ENCODE data around the gene HEATR1. TPM values are rescaled to one million over a fixed set of nuclear protein-coding genes. Genes with fewer than 3 reads are reported as not detected.

Gene HEATR1
- polyA plus RNA-seq, 1 of the 3 experiments (the other 2 are of a cell fraction), result 10.6 TPM

- Histone ChIP-seq H3K9me3 (no peaks in the 10 kb centered on the region), H3K36me3 (replicated peaks in 1 of 2; ENCODE audit: control insufficient read depth in 1 of 2, insufficient read depth in 2 of 2, low read length in 1 of 2) (no peaks in the 10 kb centered on the region), H3K4me2 (no peak overlapping the region), H3F3A (replicated peaks; ENCODE audit: insufficient read depth) (no peaks in the 10 kb centered on the region), H3K9ac (no peak overlapping the region), H3K4me3 (ENCODE audit: low read depth in 2 of 2, low read length in 1 of 2) (no peak overlapping the region), H3K4me1 (ENCODE audit: control insufficient read depth in 1 of 2, insufficient read depth in 2 of 2, low read depth in 1 of 2, low read length in 1 of 2) (peaks cover 0 to 3% of the 10 kb centered on the region in 2 experiments; a peak in 2 of 4 replicates), H3K9me2 (no peaks in the 10 kb centered on the region), H3K79me2 (ENCODE audit: insufficient read depth) (no peaks in the 10 kb centered on the region), H3K27me3 (ENCODE audit: insufficient read depth) (no peaks in the 10 kb centered on the region), H2AFZ (ENCODE audit: low read depth) (no peak overlapping the region), H3K27ac (ENCODE audit: low read depth in 2 of 2, low read length in 1 of 2) (no peak overlapping the region), H4K20me1 (ENCODE audit: insufficient read depth) (no peaks in the 10 kb centered on the region)
- WGBS (ENCODE audit: low lambda C conversion rate), result 79% methylated on average over 8 of the region's 8 CpGs
- no peak for DNase-seq
- TF ChIP-seq TEAD4 (IDR thresholded peaks at IDR 0.05; ENCODE audit: borderline replicate concordance, insufficient read depth), result no peak
- TF ChIP-seq CTCF (IDR thresholded peaks at IDR 0.05), result no peak
- no peak for TF ChIP-seq MEF2A (IDR thresholded peaks at IDR 0.05; ENCODE audit: borderline replicate concordance, low read depth)
- TF ChIP-seq TCF12 (IDR thresholded peaks at IDR 0.05), result no peak
- no peak for TF ChIP-seq RCOR1 (IDR thresholded peaks at IDR 0.05; ENCODE audit: low read length)
- ChIA-PET POLR2A (no interaction called here), CTCF (no interaction called here)
These were observed 94.5 kb downstream of the HEATR1 start for GRCh38 chr1:236509647-236510401.

- Histone ChIP-seq H3K4me2 (no peak overlapping the region), H3K27me3 (ENCODE audit: insufficient read depth) (no peaks in the 10 kb centered on the region), H4K20me1 (ENCODE audit: insufficient read depth) (no peaks in the 10 kb centered on the region), H3K36me3 (replicated peaks in 1 of 2; ENCODE audit: control insufficient read depth in 1 of 2, insufficient read depth in 2 of 2, low read length in 1 of 2) (no peaks in the 10 kb centered on the region), H3K9ac (no peak overlapping the region), H3K4me1 (ENCODE audit: control insufficient read depth in 1 of 2, insufficient read depth in 2 of 2, low read depth in 1 of 2, low read length in 1 of 2) (peaks cover 0 to 3% of the 10 kb centered on the region in 2 experiments; a peak in 2 of 4 replicates), H3K9me2 (no peaks in the 10 kb centered on the region), H3K4me3 (ENCODE audit: low read depth in 2 of 2, low read length in 1 of 2) (no peak overlapping the region), H3K27ac (ENCODE audit: low read depth in 2 of 2, low read length in 1 of 2) (no peak overlapping the region), H3K9me3 (no peaks in the 10 kb centered on the region), H3K79me2 (ENCODE audit: insufficient read depth) (no peaks in the 10 kb centered on the region), H2AFZ (ENCODE audit: low read depth) (no peak overlapping the region), H3F3A (replicated peaks; ENCODE audit: insufficient read depth) (no peaks in the 10 kb centered on the region)
- DNase-seq, result no peak
- ChIA-PET POLR2A (no interaction called here), CTCF (no interaction called here)
- WGBS (ENCODE audit: low lambda C conversion rate), result 95% methylated on average over 1 of the region's 1 CpG
- no peak for TF ChIP-seq FOXJ3 (CRISPR knock-in tag; IDR thresholded peaks at IDR 0.05)
- TF ChIP-seq CTCF (IDR thresholded peaks at IDR 0.05), result no peak
- TF ChIP-seq ZBTB33 (IDR thresholded peaks at IDR 0.05; ENCODE audit: borderline replicate concordance, low read depth), result no peak
- TF ChIP-seq USF2 (IDR thresholded peaks at IDR 0.05; ENCODE audit: borderline replicate concordance, low read depth, low read length), result no peak
- no peak for TF ChIP-seq FOSL2 (IDR thresholded peaks at IDR 0.05; ENCODE audit: borderline replicate concordance, low read depth)
- TF ChIP-seq YY1 (IDR thresholded peaks at IDR 0.05; ENCODE audit: low read depth), result no peak
- no peak for TF ChIP-seq ELF1 (IDR thresholded peaks at IDR 0.05)
- no peak for TF ChIP-seq TEAD4 (IDR thresholded peaks at IDR 0.05; ENCODE audit: borderline replicate concordance, insufficient read depth)
- no peak for TF ChIP-seq RAD21 (IDR thresholded peaks at IDR 0.05; ENCODE audit: low read length)
- no peak for TF ChIP-seq RFX5 (IDR thresholded peaks at IDR 0.05; ENCODE audit: low read length)
- no peak for TF ChIP-seq GATA2 (CRISPR knock-in tag; IDR thresholded peaks at IDR 0.05)
- no peak for TF ChIP-seq TCF12 (IDR thresholded peaks at IDR 0.05)
- no peak for TF ChIP-seq NFIC (IDR thresholded peaks at IDR 0.05; ENCODE audit: borderline replicate concordance)
- no peak for TF ChIP-seq SIN3A (IDR thresholded peaks at IDR 0.05; ENCODE audit: borderline replicate concordance, low read depth, low read length)
- no peak for TF ChIP-seq NRF1 (IDR thresholded peaks at IDR 0.05; ENCODE audit: low read depth, low read length)
- no peak for TF ChIP-seq IRF3 (IDR thresholded peaks at IDR 0.05; ENCODE audit: low read depth, low read length)
- TF ChIP-seq JUND (IDR thresholded peaks at IDR 0.05), result no peak
- no peak for TF ChIP-seq SMC3 (IDR thresholded peaks at IDR 0.05; ENCODE audit: low read depth, low read length)
These were observed 95.1 kb downstream of the HEATR1 start for GRCh38 chr1:236509203-236509602.
